GM21528 (cell line): ENCODE measurements around the gene MSL3B.
"Not testable (repeated sequence)": the region's sequence is repeated elsewhere in the genome, so short reads cannot be mapped to it uniquely, and the experiment has no call there.

Experiments
- ATAC-seq: cut with Tn5 transposase; IDR thresholded peaks from one replicate; pipeline ENCODE4 v1.9.1; 2021; ENCODE audit warnings: mild to moderate bottlenecking, moderate library complexity; ENCODE audit not compliant: unreplicated experiment, low FRiP score

Gene MSL3B

GRCh38 chr2:233867993-233868532 lies at the start of gene MSL3B:
TSS of gene MSL3B (minus strand) at chr2:233868386.
- peak; percentile 70 for ATAC-seq

GRCh38 chr2:233917116-233917515 lies 48.9 kb upstream of the MSL3B start, which contains the start of gene TRPM8:
TSS of gene TRPM8 (plus strand) at chr2:233917373. CDS start at chr2:233926538, 9,165 bp downstream.
- no peak for ATAC-seq

- no peak for ATAC-seq
Observed at GRCh38 chr2:233915128-233915527, 46.9 kb upstream of the MSL3B start.

- no peak for ATAC-seq
Observed at GRCh38 chr2:233912691-233913423, 44.7 kb upstream of the MSL3B start.

GRCh38 chr2:233907627-233908026 lies 39.4 kb upstream of the MSL3B start:
- no peak for ATAC-seq

- ATAC-seq: no peak
Observed at GRCh38 chr2:233905945-233906344, 37.8 kb upstream of the MSL3B start.

GRCh38 chr2:233901884-233902283 lies 33.7 kb upstream of the MSL3B start:
- no peak for ATAC-seq

GRCh38 chr2:233901367-233901766 lies 33.2 kb upstream of the MSL3B start:
- ATAC-seq: no peak

GRCh38 chr2:233896253-233896652 lies 28.1 kb upstream of the MSL3B start:
- not testable (repeated sequence) for ATAC-seq

- ATAC-seq: no peak
Observed at GRCh38 chr2:233892793-233893192, 24.6 kb upstream of the MSL3B start.

- ATAC-seq: no peak
Observed at GRCh38 chr2:233882353-233882752, 14.2 kb upstream of the MSL3B start.

GRCh38 chr2:233872125-233872524 lies 3.9 kb upstream of the MSL3B start:
- ATAC-seq: not testable (repeated sequence)

- no peak for ATAC-seq
Observed at GRCh38 chr2:233871432-233871831, 3.2 kb upstream of the MSL3B start.

- ATAC-seq: no peak
Observed at GRCh38 chr2:233866479-233866878, 1.7 kb downstream of the MSL3B start.

GRCh38 chr2:233865838-233866237 lies 2.3 kb downstream of the MSL3B start:
- no peak for ATAC-seq

- ATAC-seq: no peak
Observed at GRCh38 chr2:233862261-233862768, 5.9 kb downstream of the MSL3B start.

- no peak for ATAC-seq
Observed at GRCh38 chr2:233858331-233858730, 9.9 kb downstream of the MSL3B start.

GRCh38 chr2:233857511-233858141 lies 10.6 kb downstream of the MSL3B start:
- ATAC-seq: no peak

GRCh38 chr2:233856184-233856583 lies 12.0 kb downstream of the MSL3B start:
- no peak for ATAC-seq

- no peak for ATAC-seq
Observed at GRCh38 chr2:233855345-233855744, 12.8 kb downstream of the MSL3B start.

GRCh38 chr2:233854241-233854981 lies 13.8 kb downstream of the MSL3B start, which contains the start of gene HJURP:
TSS of gene HJURP (minus strand) at chr2:233854535. CDS start at chr2:233854500, 35 bp downstream.
- ATAC-seq: peak; percentile 96
